IMR-90 (cell line): ENCODE results near the gene ARRDC2. TPM values are rescaled to one million over a fixed set of nuclear protein-coding genes. Genes with fewer than 3 reads are reported as not detected.

Experiments
- ATAC-seq: fragments of 200-7000 bp; cut with Tn5 transposase; 2 replicates; pipeline ENCODE4 v1.9.1; 2020; ENCODE audit warnings: low read depth, mild to moderate bottlenecking, moderate library complexity
- BruUV-seq: library from RNA; stranded (reverse); fragments of 400-500 nt; replicated peaks from 2 replicates; lab custom pipeline; 2021; lab: Mats Ljungman, UMichigan
- CTCF ChIA-PET: fragments of 300-600 bp; formaldehyde crosslinking; extraction: SDS; loops from one replicate; lab custom pipeline; 2021; ENCODE audit warnings: antibody characterized with exemption; lab: Yijun Ruan, JAX
- POLR2A ChIA-PET: fragments of 300-600 bp; sonication (Branson Sonifier 250); formaldehyde crosslinking; loops from one replicate; lab custom pipeline; 2022; ENCODE audit warnings: antibody characterized with exemption; ENCODE audit not compliant: unreplicated experiment; lab: Charles Lee
- DNase-seq: peaks from one replicate; pipeline ENCODE4 v3.0.0; 2013
- H2AFZ ChIP-seq: replicated peaks from 2 replicates; pipeline ENCODE3; 2013; ENCODE audit warnings: low read length, mild to moderate bottlenecking; ENCODE audit not compliant: poor library complexity
- H2AK5ac ChIP-seq: 2 replicates; pipeline ENCODE4 v1.6.1; 2013; ENCODE audit warnings: low read depth, low read length, inconsistent platforms
- H2AK9ac ChIP-seq: replicated peaks from 2 replicates; pipeline ENCODE3; 2013; ENCODE audit warnings: mild to moderate bottlenecking, low read depth, low read length, moderate library complexity; ENCODE audit not compliant: poor library complexity
- H2BK120ac ChIP-seq: 2 replicates; pipeline ENCODE4 v1.6.1; 2013; ENCODE audit warnings: low read depth, low read length, inconsistent platforms
- H2BK15ac ChIP-seq: 3 replicates; pipeline ENCODE4 v1.6.1; 2013; ENCODE audit warnings: low read depth, low read length, inconsistent platforms
- H2BK20ac ChIP-seq: 2 replicates; pipeline ENCODE4 v1.6.1; 2013; ENCODE audit warnings: low read depth, mild to moderate bottlenecking, inconsistent platforms, low read length, moderate library complexity
- H2BK5ac ChIP-seq: 2 replicates; pipeline ENCODE4 v1.6.1; 2013; ENCODE audit warnings: mild to moderate bottlenecking, low read depth, low read length, inconsistent platforms; ENCODE audit not compliant: poor library complexity, severe bottlenecking
- H3K14ac ChIP-seq: replicated peaks from 2 replicates; pipeline ENCODE4 v1.6.1; 2013; ENCODE audit warnings: low read depth, low read length, inconsistent platforms
- H3K18ac ChIP-seq: 2 replicates; pipeline ENCODE4 v1.6.1; 2013; ENCODE audit warnings: low read depth, low read length, control low read depth
- H3K23ac ChIP-seq: 2 replicates; pipeline ENCODE4 v1.6.1; 2013; ENCODE audit warnings: low read depth, low read length, inconsistent platforms
- H3K27ac ChIP-seq: 2 replicates; pipeline ENCODE4 v1.5.1; 2013; ENCODE audit warnings: mild to moderate bottlenecking, control low read depth, low read length; ENCODE audit not compliant: insufficient read depth
- H3K27me3 ChIP-seq: 2 replicates; pipeline ENCODE4 v1.6.1; 2013; ENCODE audit warnings: low read length; ENCODE audit not compliant: control insufficient read depth, insufficient read depth
- H3K36me3 ChIP-seq: 2 replicates; pipeline ENCODE4 v1.6.1; 2013; ENCODE audit warnings: low read length, mixed read lengths; ENCODE audit not compliant: control insufficient read depth, insufficient read depth
- H3K4ac ChIP-seq: 2 replicates; pipeline ENCODE4 v1.6.1; 2013; ENCODE audit warnings: low read depth, low read length, inconsistent platforms
- H3K4me1 ChIP-seq: 2 replicates; pipeline ENCODE4 v1.6.1; 2013; ENCODE audit warnings: low read length, mixed read lengths; ENCODE audit not compliant: control insufficient read depth, insufficient read depth
- H3K4me2 ChIP-seq: 2 replicates; pipeline ENCODE4 v1.6.1; 2013; ENCODE audit warnings: low read depth, mild to moderate bottlenecking, control low read depth, low read length, moderate library complexity
- H3K4me3 ChIP-seq: 2 replicates; pipeline ENCODE4 v1.5.1; 2013; ENCODE audit warnings: low read depth, mild to moderate bottlenecking, control low read depth, low read length, moderate library complexity; ENCODE audit not compliant: insufficient read depth
- H3K56ac ChIP-seq: 2 replicates; pipeline ENCODE4 v1.6.1; 2013; ENCODE audit warnings: low read length, inconsistent platforms; ENCODE audit not compliant: insufficient read depth; ENCODE audit errors: extremely low read depth
- H3K79me1 ChIP-seq, 2 experiments: 2 replicates each; pipeline ENCODE4 v1.6.1; 2013; ENCODE audit warnings: low read length in 2 of 2, inconsistent platforms in 1 of 2, low read depth in 1 of 2
- H3K9ac ChIP-seq: 2 replicates; pipeline ENCODE4 v1.6.1; 2013; ENCODE audit warnings: low read depth, low read length, control low read depth
- H3K9me1 ChIP-seq: 2 replicates; pipeline ENCODE4 v1.6.1; 2013; ENCODE audit warnings: low read length, inconsistent platforms; ENCODE audit not compliant: insufficient read depth
- H3K9me3 ChIP-seq: 2 replicates; pipeline ENCODE4 v1.6.1; 2013; ENCODE audit warnings: low read length; ENCODE audit not compliant: control insufficient read depth, insufficient read depth
- H4K20me1 ChIP-seq: 2 replicates; pipeline ENCODE4 v1.6.1; 2013; ENCODE audit warnings: low read length, inconsistent platforms; ENCODE audit not compliant: insufficient read depth
- H4K5ac ChIP-seq: 2 replicates; pipeline ENCODE4 v1.6.1; 2013; ENCODE audit warnings: mild to moderate bottlenecking, low read depth, low read length, control low read depth
- H4K8ac ChIP-seq, 2 experiments: 2 replicates each; pipeline ENCODE4 v1.6.1; 2013; ENCODE audit warnings: low read depth in 2 of 2, low read length in 2 of 2, control low read depth in 1 of 2, inconsistent platforms in 1 of 2
- H4K91ac ChIP-seq: 2 replicates; pipeline ENCODE4 v1.6.1; 2013; ENCODE audit warnings: low read depth, low read length, inconsistent platforms; ENCODE audit not compliant: insufficient read depth
- BHLHE40 ChIP-seq: fragments of 150-350 bp; IDR thresholded peaks from 2 replicates; pipeline ENCODE4 v1.6.1; 2016; ENCODE audit warnings: mild to moderate bottlenecking, low read depth, low read length
- CHD1 ChIP-seq: IDR thresholded peaks from 2 replicates; pipeline ENCODE4 v1.6.1; 2012; ENCODE audit warnings: low read depth, low read length, improper control_type of control experiment
- MXI1 ChIP-seq: IDR thresholded peaks from 2 replicates; pipeline ENCODE4 v1.6.1; 2012; ENCODE audit warnings: low read depth, mild to moderate bottlenecking, low read length, moderate library complexity, borderline replicate concordance
- RCOR1 ChIP-seq: IDR thresholded peaks from 2 replicates; pipeline ENCODE4 v1.6.1; 2012; ENCODE audit warnings: mild to moderate bottlenecking, low read length, improper control_type of control experiment; ENCODE audit not compliant: insufficient replicate concordance
- SMC3 ChIP-seq: fragments of 150-350 bp; IDR thresholded peaks from 2 replicates; pipeline ENCODE4 v1.6.1; 2016; ENCODE audit warnings: low read depth, mild to moderate bottlenecking, antibody characterized with exemption, low read length, moderate library complexity
- USF2 ChIP-seq: fragments of 150-350 bp; IDR thresholded peaks from 2 replicates; pipeline ENCODE4 v1.6.1; 2017; ENCODE audit warnings: mild to moderate bottlenecking, antibody characterized with exemption, low read length, low read depth
- WGBS, 2 experiments: methylation state at CpG; one replicate each; pipeline versions ENCODE4 v1.1.5 to v1.1.7; 2013; ENCODE audit warnings: missing lambda C conversion rate in 2 of 2; ENCODE audit not compliant: insufficient read length in 1 of 2; ENCODE audit errors: extremely low coverage in 2 of 2; 5-methylcytosine and 5-hydroxymethylcytosine counted together
- dilution Hi-C: fragments of 300-500 bp; cut with HindIII; formaldehyde crosslinking; loops from one replicate; pipeline ENCODE4 v1.14.3; 2018; ENCODE audit warnings: low sequenced_read_pairs; ENCODE audit not compliant: unreplicated experiment
- in situ Hi-C: fragments of 300-500 bp; cut with MboI; formaldehyde crosslinking; loops from 3 replicates; pipeline ENCODE4 v1.14.3; 2019; ENCODE audit warnings: low sequenced_read_pairs, inconsistent platforms, mixed read lengths
- intact Hi-C: fragments of 100-400 bp; cut with micrococcal nuclease; formaldehyde crosslinking; loops from 2 replicates; pipeline ENCODE4 v1.10.0; 2022
- polyA plus RNA-seq, 3 experiments: library from polyadenylated mRNA; depleted of rRNA; stranded (reverse); fragments of >200 nt; gene quantifications; 2 replicates each; pipeline ENCODE4 v1.2.3, GENCODE V29; 2012; ENCODE audit warnings: low replicate concordance in 1 of 3
- total RNA-seq: library from RNA; depleted of rRNA; stranded (reverse); fragments of >200 nt; gene quantifications from 2 replicates; pipeline ENCODE4 v1.2.3, GENCODE V29; 2012

ARRDC2 gene
- total and polyA plus RNA-seq, 2 of the 4 experiments (the other 2 are of a cell fraction), result 1.4 to 4.9 TPM

- no peak for TF ChIP-seq CHD1
Observed at GRCh38 chr19:18046059-18046718, 38.2 kb downstream of the ARRDC2 start (continued).

GRCh38 chr19:18049385-18049784, 41.4 kb downstream of the ARRDC2 start:
- no peak overlapping the region for H4K91ac ChIP-seq
- H2BK15ac ChIP-seq, result no peak overlapping the region; the same call in 2 of the 3 replicates
- H3K9ac ChIP-seq, result no peak overlapping the region
- H3K36me3 ChIP-seq, result no peaks in the 10 kb centered on the region
- peaks cover 9% of the 10 kb centered on the region for H3K9me1 ChIP-seq
- H3K4me3 ChIP-seq, result no peak overlapping the region
- intact Hi-C loops, result no loop called here
- ChIA-PET POLR2A (no interaction called here), CTCF (interaction anchor here (0.9 kb wide), 1 partner anchor 42 kb away, joined by 3 read pairs; the partner anchor contains the start of gene ARRDC2)
- peak overlapping the region in 1 of 2 experiments; percentile 23; a peak in 1 of 4 replicates for H4K8ac ChIP-seq
- no peak overlapping the region for H3K27ac ChIP-seq
- no peak overlapping the region for H3K14ac ChIP-seq
- H2BK120ac ChIP-seq, result peak overlapping the region; percentile 57
- H2AFZ ChIP-seq, result peak overlapping the region; percentile 57
- dilution Hi-C loops, result no loop called here
- no peak overlapping the region for H3K56ac ChIP-seq
- 0 out of 2 replicates have a peak overlapping the region, but pooled peaks have one; percentile 43 for H2BK20ac ChIP-seq
- H2BK5ac ChIP-seq, result no peak overlapping the region
- H3K79me1 ChIP-seq, result no peaks in the 10 kb centered on the region
- no peak overlapping the region for H4K5ac ChIP-seq
- DNase-seq (peak; percentile 25), ATAC-seq (no peak)
- H3K23ac ChIP-seq, result no peak overlapping the region
- no peak overlapping the region for H3K18ac ChIP-seq
- H3K4ac ChIP-seq, result no peak overlapping the region
- no peaks in the 10 kb centered on the region for H4K20me1 ChIP-seq
- in situ Hi-C loops, result no loop called here
- H3K9me3 ChIP-seq, result no peaks in the 10 kb centered on the region
- no peak overlapping the region for H2AK9ac ChIP-seq
- WGBS, 2 experiments, result 60% methylated on average over 1 of the region's 10 CpGs; no CpG with 5 or more reads in 1 of the 2 experiments
- H3K4me1 ChIP-seq, result peaks cover 14% of the 10 kb centered on the region
- H3K4me2 ChIP-seq, result no peak overlapping the region
- no peak for TF ChIP-seq CHD1
- no peak for TF ChIP-seq SMC3
- TF ChIP-seq MXI1, result no peak
- no peak for TF ChIP-seq RCOR1
- no peak for TF ChIP-seq BHLHE40
- TF ChIP-seq USF2, result no peak
- BruUV-seq, result no TSS peak
- H2AK5ac ChIP-seq, result 0 out of 2 replicates have a peak overlapping the region, but pooled peaks have one; percentile 10
- H3K27me3 ChIP-seq, result no peaks in the 10 kb centered on the region; the same call in 1 of the 2 replicates
